ENCODE results near the gene NDUFAF8. TPM values are rescaled to one million over a fixed set of nuclear protein-coding genes. Genes with fewer than 3 reads are reported as not detected.

NDUFAF8 gene
- total and polyA plus RNA-seq, 10 of the 15 experiments (the other 5 are each of a cell fraction or from before 2014, with no cell fraction given): 22.0 to 307 (median 106) TPM

DNA sequence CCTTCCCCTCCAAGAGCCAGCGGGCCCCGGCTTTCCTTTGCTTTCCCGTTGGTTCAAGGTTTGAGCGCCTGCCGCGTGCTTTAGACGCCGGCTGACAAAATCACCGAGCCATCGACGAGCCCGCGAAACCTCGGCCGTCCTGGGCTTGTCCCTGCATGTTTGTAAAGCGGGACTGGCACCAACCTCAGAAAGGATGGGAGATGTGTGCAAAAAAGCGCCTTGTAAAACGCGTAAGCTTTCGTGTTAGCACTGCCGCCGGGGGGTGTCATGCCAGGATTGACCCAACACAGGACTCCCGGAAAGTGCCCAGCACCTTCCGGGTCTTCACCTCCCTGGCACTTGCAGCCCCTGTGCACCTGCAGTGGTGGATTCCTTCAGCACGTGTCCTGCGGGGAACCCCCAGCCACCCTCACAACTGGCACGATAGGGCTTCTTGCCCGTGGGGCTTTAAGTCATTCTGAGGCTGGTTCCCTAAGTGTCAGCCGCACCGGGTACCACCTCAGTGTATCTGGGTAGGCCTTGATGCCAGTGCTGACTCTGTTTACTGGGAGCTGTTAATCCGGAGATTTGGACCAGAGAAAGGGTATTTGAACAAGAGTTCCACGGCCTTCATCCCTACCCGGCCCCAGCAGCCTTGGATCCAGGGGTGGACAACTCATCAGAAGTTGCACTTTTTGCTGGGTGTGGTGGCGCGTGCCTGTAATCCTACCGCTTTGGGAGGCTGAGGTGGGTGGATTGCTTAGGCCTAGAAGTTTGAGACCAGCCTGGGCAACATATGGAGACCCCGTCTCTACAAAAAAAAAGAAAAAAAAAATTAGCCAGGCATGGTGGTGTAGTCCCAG lies 817 bp downstream of the NDUFAF8 start (continued):
- TF ChIP-seq, protein P1, sequence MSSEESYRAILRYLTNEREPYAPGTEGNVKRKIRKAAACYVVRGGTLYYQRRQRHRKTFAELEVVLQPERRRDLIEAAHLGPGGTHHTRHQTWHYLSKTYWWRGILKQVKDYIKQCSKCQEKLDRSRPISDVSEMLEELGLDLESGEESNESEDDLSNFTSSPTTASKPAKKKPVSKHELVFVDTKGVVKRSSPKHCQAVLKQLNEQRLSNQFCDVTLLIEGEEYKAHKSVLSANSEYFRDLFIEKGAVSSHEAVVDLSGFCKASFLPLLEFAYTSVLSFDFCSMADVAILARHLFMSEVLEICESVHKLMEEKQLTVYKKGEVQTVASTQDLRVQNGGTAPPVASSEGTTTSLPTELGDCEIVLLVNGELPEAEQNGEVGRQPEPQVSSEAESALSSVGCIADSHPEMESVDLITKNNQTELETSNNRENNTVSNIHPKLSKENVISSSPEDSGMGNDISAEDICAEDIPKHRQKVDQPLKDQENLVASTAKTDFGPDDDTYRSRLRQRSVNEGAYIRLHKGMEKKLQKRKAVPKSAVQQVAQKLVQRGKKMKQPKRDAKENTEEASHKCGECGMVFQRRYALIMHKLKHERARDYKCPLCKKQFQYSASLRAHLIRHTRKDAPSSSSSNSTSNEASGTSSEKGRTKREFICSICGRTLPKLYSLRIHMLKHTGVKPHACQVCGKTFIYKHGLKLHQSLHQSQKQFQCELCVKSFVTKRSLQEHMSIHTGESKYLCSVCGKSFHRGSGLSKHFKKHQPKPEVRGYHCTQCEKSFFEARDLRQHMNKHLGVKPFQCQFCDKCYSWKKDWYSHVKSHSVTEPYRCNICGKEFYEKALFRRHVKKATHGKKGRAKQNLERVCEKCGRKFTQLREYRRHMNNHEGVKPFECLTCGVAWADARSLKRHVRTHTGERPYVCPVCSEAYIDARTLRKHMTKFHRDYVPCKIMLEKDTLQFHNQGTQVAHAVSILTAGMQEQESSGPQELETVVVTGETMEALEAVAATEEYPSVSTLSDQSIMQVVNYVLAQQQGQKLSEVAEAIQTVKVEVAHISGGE (CRISPR knock-in tag; IDR thresholded peaks at IDR 0.05): no peak
- TF ChIP-seq NFYA (IDR thresholded peaks at IDR 0.05; ENCODE audit: borderline replicate concordance, low read depth, low read length): no peak

DNA sequence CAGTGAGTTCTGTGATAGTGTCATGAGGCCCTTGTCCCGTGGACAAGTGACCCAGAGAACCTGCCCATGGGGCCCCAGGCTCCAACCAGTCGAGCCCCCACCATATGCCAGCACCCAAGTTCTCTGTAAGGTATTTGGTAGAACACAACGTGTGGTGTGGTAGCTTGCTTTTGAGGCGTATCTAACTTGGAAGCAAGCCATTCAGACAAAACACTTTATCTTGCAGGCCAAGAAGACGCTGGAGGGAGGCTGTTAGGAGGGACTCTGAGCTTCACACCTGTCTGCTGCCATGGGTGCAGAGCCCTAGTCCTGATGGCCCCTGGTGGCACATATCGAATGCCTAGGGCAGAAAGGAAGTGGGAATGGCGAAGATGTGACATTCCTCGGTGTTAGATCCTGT lies 1.6 kb downstream of the NDUFAF8 start:
- Histone ChIP-seq H3K9ac (ENCODE audit: control insufficient read depth, insufficient read depth, low read length) (peak overlapping the region; percentile 84), H3K4me1 (ENCODE audit: control insufficient read depth, insufficient read depth, low read length) (peaks cover 28% of the 10 kb centered on the region)
- POLR2A ChIA-PET: interaction anchor here (0.6 to 1.2 kb wide), 2 partner anchors 16 to 278 kb away, joined by 3 read pairs; no protein-coding TSS in a partner anchor

More for the DNA sequence above, 1.6 kb downstream of the NDUFAF8 start:
- Histone ChIP-seq H3K4me3 (peak overlapping the region; percentile 93), H4K20me1 (ENCODE audit: control insufficient read depth, insufficient read depth) (no peaks in the 10 kb centered on the region), H3K79me2 (ENCODE audit: control insufficient read depth, insufficient read depth, low read length) (peaks cover 39% of the 10 kb centered on the region), H3K9me3 (replicated peaks; ENCODE audit: control insufficient read depth, insufficient read depth, low read length) (no peaks in the 10 kb centered on the region), H3K4me2 (ENCODE audit: control insufficient read depth, insufficient read depth) (peak overlapping the region; percentile 93), H2AFZ (ENCODE audit: control insufficient read depth, low read depth, low read length) (no peak overlapping the region), H3K27ac (ENCODE audit: control insufficient read depth, insufficient read depth) (no peak overlapping the region), H3K27me3 (replicated peaks in 1 of 2; ENCODE audit: control insufficient read depth in 2 of 2, insufficient read depth in 2 of 2, low read length in 1 of 2) (no peaks in the 10 kb centered on the region), H3K36me3 (ENCODE audit: control insufficient read depth in 2 of 2, insufficient read depth in 2 of 2, low read length in 1 of 2) (peaks cover 0 to 2% of the 10 kb centered on the region in 2 experiments; a peak in 2 of 4 replicates)
- in situ Hi-C loops (cut with MboI) (loop anchor here (5.0 to 25.0 kb wide), 2 partner anchors 93 to 228 kb away; no protein-coding TSS in a partner anchor), intact Hi-C loops (cut with micrococcal nuclease; ENCODE audit: unreplicated experiment) (loop anchor here (1.0 kb wide), 2 partner anchors 98 to 139 kb away; no protein-coding TSS in a partner anchor)
- FAIRE-seq: no peak
- 64% methylated on average over 8 of the region's 8 CpGs for WGBS (ENCODE audit: insufficient coverage, insufficient replicate concordance, low lambda C conversion rate, missing lambda C conversion rate)
- TF ChIP-seq, protein P2, sequence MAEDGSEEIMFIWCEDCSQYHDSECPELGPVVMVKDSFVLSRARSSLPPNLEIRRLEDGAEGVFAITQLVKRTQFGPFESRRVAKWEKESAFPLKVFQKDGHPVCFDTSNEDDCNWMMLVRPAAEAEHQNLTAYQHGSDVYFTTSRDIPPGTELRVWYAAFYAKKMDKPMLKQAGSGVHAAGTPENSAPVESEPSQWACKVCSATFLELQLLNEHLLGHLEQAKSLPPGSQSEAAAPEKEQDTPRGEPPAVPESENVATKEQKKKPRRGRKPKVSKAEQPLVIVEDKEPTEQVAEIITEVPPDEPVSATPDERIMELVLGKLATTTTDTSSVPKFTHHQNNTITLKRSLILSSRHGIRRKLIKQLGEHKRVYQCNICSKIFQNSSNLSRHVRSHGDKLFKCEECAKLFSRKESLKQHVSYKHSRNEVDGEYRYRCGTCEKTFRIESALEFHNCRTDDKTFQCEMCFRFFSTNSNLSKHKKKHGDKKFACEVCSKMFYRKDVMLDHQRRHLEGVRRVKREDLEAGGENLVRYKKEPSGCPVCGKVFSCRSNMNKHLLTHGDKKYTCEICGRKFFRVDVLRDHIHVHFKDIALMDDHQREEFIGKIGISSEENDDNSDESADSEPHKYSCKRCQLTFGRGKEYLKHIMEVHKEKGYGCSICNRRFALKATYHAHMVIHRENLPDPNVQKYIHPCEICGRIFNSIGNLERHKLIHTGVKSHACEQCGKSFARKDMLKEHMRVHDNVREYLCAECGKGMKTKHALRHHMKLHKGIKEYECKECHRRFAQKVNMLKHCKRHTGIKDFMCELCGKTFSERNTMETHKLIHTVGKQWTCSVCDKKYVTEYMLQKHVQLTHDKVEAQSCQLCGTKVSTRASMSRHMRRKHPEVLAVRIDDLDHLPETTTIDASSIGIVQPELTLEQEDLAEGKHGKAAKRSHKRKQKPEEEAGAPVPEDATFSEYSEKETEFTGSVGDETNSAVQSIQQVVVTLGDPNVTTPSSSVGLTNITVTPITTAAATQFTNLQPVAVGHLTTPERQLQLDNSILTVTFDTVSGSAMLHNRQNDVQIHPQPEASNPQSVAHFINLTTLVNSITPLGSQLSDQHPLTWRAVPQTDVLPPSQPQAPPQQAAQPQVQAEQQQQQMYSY (CRISPR knock-in tag; IDR thresholded peaks at IDR 0.05): no peak
- no peak for TF ChIP-seq NRF1 (conservative IDR thresholded peaks at IDR 0.05; ENCODE audit: low read depth, low read length)
- TF ChIP-seq, protein P3, sequence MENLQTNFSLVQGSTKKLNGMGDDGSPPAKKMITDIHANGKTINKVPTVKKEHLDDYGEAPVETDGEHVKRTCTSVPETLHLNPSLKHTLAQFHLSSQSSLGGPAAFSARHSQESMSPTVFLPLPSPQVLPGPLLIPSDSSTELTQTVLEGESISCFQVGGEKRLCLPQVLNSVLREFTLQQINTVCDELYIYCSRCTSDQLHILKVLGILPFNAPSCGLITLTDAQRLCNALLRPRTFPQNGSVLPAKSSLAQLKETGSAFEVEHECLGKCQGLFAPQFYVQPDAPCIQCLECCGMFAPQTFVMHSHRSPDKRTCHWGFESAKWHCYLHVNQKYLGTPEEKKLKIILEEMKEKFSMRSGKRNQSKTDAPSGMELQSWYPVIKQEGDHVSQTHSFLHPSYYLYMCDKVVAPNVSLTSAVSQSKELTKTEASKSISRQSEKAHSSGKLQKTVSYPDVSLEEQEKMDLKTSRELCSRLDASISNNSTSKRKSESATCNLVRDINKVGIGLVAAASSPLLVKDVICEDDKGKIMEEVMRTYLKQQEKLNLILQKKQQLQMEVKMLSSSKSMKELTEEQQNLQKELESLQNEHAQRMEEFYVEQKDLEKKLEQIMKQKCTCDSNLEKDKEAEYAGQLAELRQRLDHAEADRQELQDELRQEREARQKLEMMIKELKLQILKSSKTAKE (IDR thresholded peaks at IDR 0.05; ENCODE audit: low read depth, poor library complexity, severe bottlenecking): no peak
- CTCF ChIA-PET: interaction anchor here (0.8 to 3.1 kb wide), 3 partner anchors 42 to 244 kb away, joined by 3 to 17 read pairs (median 3); no protein-coding TSS in a partner anchor
- no peak for DNase-seq (ENCODE audit: low read depth, low spot score)
- SMC1A ChIA-PET (ENCODE audit: uncharacterized antibody, unreplicated experiment): no interaction called here
- BruUV-seq (replicated peaks): TSS peak; percentile 65
- RAD21 ChIA-PET (ENCODE audit: unreplicated experiment): interaction anchor here (0.7 to 2.0 kb wide), 3 partner anchors 12 to 99 kb away, joined by 3 to 18 read pairs (median 3); partner anchors contain the start of gene CEP131
- ATAC-seq: no peak

Measured in GM12878 (cell line).